ENCODE data around the gene RBMS3.

DNA sequence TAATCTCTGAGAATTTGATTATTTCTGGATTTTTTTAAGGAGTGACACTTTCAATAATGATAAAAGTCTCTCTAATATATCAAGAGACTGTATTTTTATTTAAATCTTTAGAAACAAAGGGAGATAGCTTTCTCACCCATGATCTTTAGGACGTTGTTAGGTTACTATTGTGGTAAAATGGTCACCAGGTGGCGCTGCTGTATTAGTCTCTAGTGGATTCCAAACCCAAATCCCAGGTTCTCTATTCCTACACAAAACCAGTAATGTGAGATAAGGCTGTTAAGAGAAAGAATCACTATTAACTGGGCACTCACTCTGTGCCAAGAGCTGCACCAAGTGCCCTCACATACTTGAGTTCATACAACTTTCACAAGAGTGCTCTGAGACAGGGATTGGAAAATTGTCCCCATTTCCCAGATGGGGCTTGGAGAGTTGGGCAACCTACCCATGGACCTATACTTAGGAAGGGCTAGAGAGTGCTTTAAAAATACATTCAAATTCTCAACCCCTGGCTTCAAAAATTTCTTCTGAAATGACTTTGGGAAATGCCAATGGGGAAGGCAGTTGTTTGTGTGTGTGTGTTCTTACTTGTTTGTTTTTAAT, 732.2 kb downstream of the RBMS3 start:
- TF ChIP-seq, protein P1, sequence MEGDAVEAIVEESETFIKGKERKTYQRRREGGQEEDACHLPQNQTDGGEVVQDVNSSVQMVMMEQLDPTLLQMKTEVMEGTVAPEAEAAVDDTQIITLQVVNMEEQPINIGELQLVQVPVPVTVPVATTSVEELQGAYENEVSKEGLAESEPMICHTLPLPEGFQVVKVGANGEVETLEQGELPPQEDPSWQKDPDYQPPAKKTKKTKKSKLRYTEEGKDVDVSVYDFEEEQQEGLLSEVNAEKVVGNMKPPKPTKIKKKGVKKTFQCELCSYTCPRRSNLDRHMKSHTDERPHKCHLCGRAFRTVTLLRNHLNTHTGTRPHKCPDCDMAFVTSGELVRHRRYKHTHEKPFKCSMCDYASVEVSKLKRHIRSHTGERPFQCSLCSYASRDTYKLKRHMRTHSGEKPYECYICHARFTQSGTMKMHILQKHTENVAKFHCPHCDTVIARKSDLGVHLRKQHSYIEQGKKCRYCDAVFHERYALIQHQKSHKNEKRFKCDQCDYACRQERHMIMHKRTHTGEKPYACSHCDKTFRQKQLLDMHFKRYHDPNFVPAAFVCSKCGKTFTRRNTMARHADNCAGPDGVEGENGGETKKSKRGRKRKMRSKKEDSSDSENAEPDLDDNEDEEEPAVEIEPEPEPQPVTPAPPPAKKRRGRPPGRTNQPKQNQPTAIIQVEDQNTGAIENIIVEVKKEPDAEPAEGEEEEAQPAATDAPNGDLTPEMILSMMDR (IDR thresholded peaks at IDR 0.05), result peak in 1 of 3 donors; percentile 11
- TF ChIP-seq POLR2A (IDR thresholded peaks at IDR 0.05), result no peak
